ENCODE measurements around the gene OTOG.

Gene OTOG

DNA sequence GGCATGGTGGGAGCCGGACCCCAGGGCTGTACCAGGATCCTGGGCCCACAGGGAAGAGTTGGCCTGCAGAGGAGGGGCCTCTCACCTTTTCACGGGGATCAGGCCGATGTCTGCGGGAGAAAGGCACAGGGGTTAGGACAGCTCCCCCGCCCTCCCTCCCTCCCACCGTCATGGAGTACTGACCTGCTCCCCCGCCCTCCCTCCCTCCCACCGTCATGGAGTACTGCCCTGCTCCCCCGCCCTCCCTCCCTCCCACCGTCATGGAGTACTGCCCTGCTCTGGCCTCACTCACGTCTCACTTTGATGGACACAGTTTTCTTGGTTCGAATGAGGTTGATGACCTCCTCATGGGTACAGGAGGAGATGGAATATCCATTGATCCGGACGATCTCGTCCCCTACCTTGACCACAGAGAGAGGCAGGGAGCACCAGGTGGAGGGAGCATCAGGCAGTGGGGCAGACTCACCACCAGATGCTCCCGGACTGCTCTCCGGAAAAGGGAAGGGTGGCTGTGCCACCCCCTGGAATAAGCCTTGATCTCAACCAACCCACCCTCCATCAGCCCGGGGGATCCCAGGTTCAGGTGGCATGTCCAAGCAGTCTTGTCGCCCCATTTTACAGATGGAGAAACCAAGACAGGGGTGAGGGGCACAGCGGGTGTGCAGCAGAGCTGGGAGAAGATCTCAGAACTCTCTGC lies 20.0 kb upstream of the OTOG start:
- H4K20me1 ChIP-seq (ENCODE audit: insufficient read depth, low read length) = no peaks in the 10 kb centered on the region
- H3K4me3 ChIP-seq (ENCODE audit: low read depth in 1 of 2, low read length in 2 of 2) = no peak overlapping the region
- no peaks in the 10 kb centered on the region for H3K9me3 ChIP-seq (ENCODE audit: insufficient read depth, low read length, severe bottlenecking)
- TF ChIP-seq EZH2 (IDR thresholded peaks at IDR 0.05; ENCODE audit: borderline replicate concordance, low read depth, low read length, severe bottlenecking) = no peak
- TF ChIP-seq, protein P1, sequence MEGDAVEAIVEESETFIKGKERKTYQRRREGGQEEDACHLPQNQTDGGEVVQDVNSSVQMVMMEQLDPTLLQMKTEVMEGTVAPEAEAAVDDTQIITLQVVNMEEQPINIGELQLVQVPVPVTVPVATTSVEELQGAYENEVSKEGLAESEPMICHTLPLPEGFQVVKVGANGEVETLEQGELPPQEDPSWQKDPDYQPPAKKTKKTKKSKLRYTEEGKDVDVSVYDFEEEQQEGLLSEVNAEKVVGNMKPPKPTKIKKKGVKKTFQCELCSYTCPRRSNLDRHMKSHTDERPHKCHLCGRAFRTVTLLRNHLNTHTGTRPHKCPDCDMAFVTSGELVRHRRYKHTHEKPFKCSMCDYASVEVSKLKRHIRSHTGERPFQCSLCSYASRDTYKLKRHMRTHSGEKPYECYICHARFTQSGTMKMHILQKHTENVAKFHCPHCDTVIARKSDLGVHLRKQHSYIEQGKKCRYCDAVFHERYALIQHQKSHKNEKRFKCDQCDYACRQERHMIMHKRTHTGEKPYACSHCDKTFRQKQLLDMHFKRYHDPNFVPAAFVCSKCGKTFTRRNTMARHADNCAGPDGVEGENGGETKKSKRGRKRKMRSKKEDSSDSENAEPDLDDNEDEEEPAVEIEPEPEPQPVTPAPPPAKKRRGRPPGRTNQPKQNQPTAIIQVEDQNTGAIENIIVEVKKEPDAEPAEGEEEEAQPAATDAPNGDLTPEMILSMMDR (IDR thresholded peaks at IDR 0.05; ENCODE audit: borderline replicate concordance, extremely low read depth, low read length, poor library complexity, severe bottlenecking) = no peak
- peaks cover 12% of the 10 kb centered on the region for H3K27me3 ChIP-seq (ENCODE audit: insufficient read depth, low read length, poor library complexity)
- no peak overlapping the region for H3K4me2 ChIP-seq (ENCODE audit: insufficient read depth, low read length)
- H3K4me1 ChIP-seq (ENCODE audit: insufficient read depth, low read length) = no peaks in the 10 kb centered on the region
- no peaks in the 10 kb centered on the region for H3K36me3 ChIP-seq (ENCODE audit: insufficient read depth, low read length)
- no peak overlapping the region for H3K9ac ChIP-seq (ENCODE audit: low read depth, low read length)
- no peak for ATAC-seq (ENCODE audit: insufficient read depth, low read depth)
- H2AFZ ChIP-seq (ENCODE audit: low read depth, low read length) = no peak overlapping the region
- no peak overlapping the region for H3K27ac ChIP-seq (ENCODE audit: low read length)
- no peaks in the 10 kb centered on the region for H3K79me2 ChIP-seq (ENCODE audit: insufficient read depth, low read length)
- DNase-seq = no peak

DNA sequence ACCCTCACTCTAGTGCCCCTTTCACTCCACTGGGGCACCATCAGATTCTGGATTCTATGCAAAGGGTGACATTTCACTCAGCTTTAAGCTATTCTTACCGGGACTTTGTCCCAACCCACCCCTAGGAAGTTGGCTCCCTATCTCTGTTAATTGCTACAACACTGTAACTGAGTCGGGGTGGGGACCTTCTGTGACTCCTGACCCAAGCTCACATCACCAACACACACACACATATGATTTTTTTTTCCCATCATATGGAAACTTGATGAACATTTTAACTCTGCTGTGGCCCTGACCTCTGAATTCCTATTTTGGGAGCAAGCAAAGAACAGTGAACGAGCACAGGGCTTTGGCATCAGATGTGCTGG lies 19.4 kb upstream of the OTOG start:
- Histone ChIP-seq H3K4me3 (ENCODE audit: low read depth in 1 of 2, low read length in 2 of 2) (no peak overlapping the region), H3K36me3 (ENCODE audit: insufficient read depth, low read length) (no peaks in the 10 kb centered on the region), H3K9ac (ENCODE audit: low read depth, low read length) (no peak overlapping the region), H3K9me3 (ENCODE audit: insufficient read depth, low read length, severe bottlenecking) (no peaks in the 10 kb centered on the region), H4K20me1 (ENCODE audit: insufficient read depth, low read length) (no peaks in the 10 kb centered on the region), H3K79me2 (ENCODE audit: insufficient read depth, low read length) (no peaks in the 10 kb centered on the region), H3K27me3 (ENCODE audit: insufficient read depth, low read length, poor library complexity) (peaks cover 12% of the 10 kb centered on the region), H3K4me2 (ENCODE audit: insufficient read depth, low read length) (no peak overlapping the region), H3K27ac (ENCODE audit: low read length) (no peak overlapping the region), H3K4me1 (ENCODE audit: insufficient read depth, low read length) (no peaks in the 10 kb centered on the region), H2AFZ (ENCODE audit: low read depth, low read length) (no peak overlapping the region)
- no peak for DNase-seq
- TF ChIP-seq EZH2 (IDR thresholded peaks at IDR 0.05; ENCODE audit: borderline replicate concordance, low read depth, low read length, severe bottlenecking) = no peak
- TF ChIP-seq, protein P1 (IDR thresholded peaks at IDR 0.05; ENCODE audit: borderline replicate concordance, extremely low read depth, low read length, poor library complexity, severe bottlenecking) = no peak
- ATAC-seq (ENCODE audit: insufficient read depth, low read depth) = no peak

DNA sequence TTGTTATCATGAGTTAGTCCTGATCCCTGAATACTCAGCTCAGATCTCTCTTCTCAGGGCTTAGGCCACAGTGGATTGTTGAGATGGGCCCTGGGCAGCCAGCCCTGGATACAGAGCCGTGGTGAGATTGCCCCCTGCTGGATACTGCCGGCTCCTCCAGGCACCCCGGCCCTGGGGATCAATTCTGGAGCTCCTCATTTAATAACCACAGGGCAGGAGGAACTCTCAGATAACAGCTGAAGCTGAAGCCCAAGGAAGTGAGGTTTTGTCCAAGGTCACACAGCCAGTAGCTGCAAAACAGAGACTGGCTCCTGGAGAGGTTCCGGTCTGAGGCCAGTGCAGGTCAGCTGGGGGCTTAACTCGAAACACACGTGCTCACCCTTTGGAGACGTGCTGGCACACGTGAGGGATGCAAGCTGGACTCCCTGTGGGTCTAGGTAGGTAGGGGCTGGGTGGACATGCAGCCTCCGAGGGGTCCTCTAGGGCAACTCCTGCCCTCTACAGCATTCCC lies 18.8 kb upstream of the OTOG start:
- no peak overlapping the region for H2AFZ ChIP-seq (ENCODE audit: low read depth, low read length)
- no peak overlapping the region for H3K4me2 ChIP-seq (ENCODE audit: insufficient read depth, low read length)
- H3K27me3 ChIP-seq (ENCODE audit: insufficient read depth, low read length, poor library complexity) = peaks cover 12% of the 10 kb centered on the region
- H3K4me3 ChIP-seq (ENCODE audit: low read depth in 1 of 2, low read length in 2 of 2) = no peak overlapping the region
- DNase-seq (peak; percentile 70), ATAC-seq (ENCODE audit: insufficient read depth, low read depth) (peak; percentile 99)
- no peaks in the 10 kb centered on the region for H3K9me3 ChIP-seq (ENCODE audit: insufficient read depth, low read length, severe bottlenecking)
- H3K27ac ChIP-seq (ENCODE audit: low read length) = no peak overlapping the region
- no peak overlapping the region for H3K9ac ChIP-seq (ENCODE audit: low read depth, low read length)
- no peaks in the 10 kb centered on the region for H3K4me1 ChIP-seq (ENCODE audit: insufficient read depth, low read length)
- H3K79me2 ChIP-seq (ENCODE audit: insufficient read depth, low read length) = no peaks in the 10 kb centered on the region
- no peaks in the 10 kb centered on the region for H4K20me1 ChIP-seq (ENCODE audit: insufficient read depth, low read length)
- TF ChIP-seq, protein P1 (IDR thresholded peaks at IDR 0.05; ENCODE audit: borderline replicate concordance, extremely low read depth, low read length, poor library complexity, severe bottlenecking) = peak; percentile 86
- no peak for TF ChIP-seq EZH2 (IDR thresholded peaks at IDR 0.05; ENCODE audit: borderline replicate concordance, low read depth, low read length, severe bottlenecking)
- H3K36me3 ChIP-seq (ENCODE audit: insufficient read depth, low read length) = no peaks in the 10 kb centered on the region
